Right lobe of liver (tissue), 6 donors: ENCODE measurements around the gene DLEC1. TPM values are rescaled to one million over a fixed set of nuclear protein-coding genes. Genes with fewer than 3 reads are reported as not detected.

Source experiments
- ATAC-seq, 4 donors: fragments of 200-7000 bp; cut with Tn5 transposase; one replicate each; pipeline ENCODE4 v1.9.1; 2020; ENCODE audit warnings: mild to moderate bottlenecking in 4 of 4, moderate library complexity in 4 of 4
- DNase-seq, 3 donors: peaks; one replicate each; pipeline ENCODE4 v3.0.0-alpha.2; 2020
- H3K27ac ChIP-seq, 3 donors: fragments of 200-600 bp; one replicate each; pipeline ENCODE4 v1.8.0; 2022
- H3K27me3 ChIP-seq, 2 donors: fragments of 200-600 bp; one replicate each; pipeline ENCODE4 v1.8.0; 2022
- H3K36me3 ChIP-seq, 4 donors: fragments of 200-600 bp; sonication (generic) in 1 of 4; one replicate each; pipeline versions ENCODE4 v1.5.1 to v1.8.0; 2017 to 2022; ENCODE audit warnings: control low read depth in 1 of 4
- H3K4me1 ChIP-seq, 4 donors: fragments of 200-600 bp; sonication (generic) in 1 of 4; one replicate each; pipeline versions ENCODE4 v1.5.1 to v1.8.0; 2017 to 2022; ENCODE audit warnings: control low read depth in 1 of 4
- H3K4me3 ChIP-seq, 3 donors: fragments of 200-600 bp; one replicate each; pipeline ENCODE4 v1.8.0; 2022
- H3K9me3 ChIP-seq, 4 donors: fragments of 200-600 bp; sonication (generic) in 1 of 4; one replicate each; pipeline versions ENCODE4 v1.5.1 to v1.8.0; 2017 to 2022; ENCODE audit warnings: control low read depth in 1 of 4
- POLR2A ChIP-seq: fragments of 450-650 bp; IDR thresholded peaks from one replicate; pipeline ENCODE4 v1.6.1; 2017; ENCODE audit warnings: antibody characterized with exemption, mild to moderate bottlenecking
- WGBS: methylation state at CpG from one replicate; pipeline ENCODE4 v1.1.6; 2018; ENCODE audit warnings: low coverage, low lambda C conversion rate; ENCODE audit not compliant: insufficient coverage; ENCODE audit errors: missing lambda C conversion rate; 5-methylcytosine and 5-hydroxymethylcytosine counted together
- intact Hi-C, 2 donors: fragments of 100-400 bp; cut with DNase I; formaldehyde crosslinking; loops; one replicate each; pipeline versions ENCODE4 v1.11.2 to v1.14.1; 2022
- total RNA-seq, 6 experiments: library from RNA; depleted of rRNA in 2 of 6; stranded (reverse); fragments of >200 nt in 2 of 6; fragmentation: NEBNext Ultra II Directional in 3 of 6; extraction: Animal tissue kit (Norgen Biotek cat#: 25700) in 3 of 6; gene quantifications; one replicate each; pipeline versions ENCODE4 v1.1.0 to v1.2.4, GENCODE V29; 2016 to 2023
- TF ChIP-seq, protein P1 (sequence below), 4 donors: fragments of 200-600 bp in 3 of 4; fragments of 450-650 bp in 1 of 4; IDR thresholded peaks; one replicate each; pipeline versions ENCODE4 v1.5.1 to v1.8.0; 2016 to 2022; ENCODE audit warnings: antibody characterized with exemption in 4 of 4, mild to moderate bottlenecking in 2 of 4
- donor health status: DM: no; HTN: yes; CAD: no.
- donor health status: DM: no; HTN: no; CAD: no.
- donor health status: DM: no; HTN: no; CAD: no.
- donor health status: DM: no; HTN: yes; CAD: no.
- donor health status: DM: no; HTN: yes; CAD: no.

DLEC1 gene
- total RNA-seq, 6 experiments from 2014 or later, result 0.04 to 0.18 (median 0.15) TPM; not detected in 2

DNA sequence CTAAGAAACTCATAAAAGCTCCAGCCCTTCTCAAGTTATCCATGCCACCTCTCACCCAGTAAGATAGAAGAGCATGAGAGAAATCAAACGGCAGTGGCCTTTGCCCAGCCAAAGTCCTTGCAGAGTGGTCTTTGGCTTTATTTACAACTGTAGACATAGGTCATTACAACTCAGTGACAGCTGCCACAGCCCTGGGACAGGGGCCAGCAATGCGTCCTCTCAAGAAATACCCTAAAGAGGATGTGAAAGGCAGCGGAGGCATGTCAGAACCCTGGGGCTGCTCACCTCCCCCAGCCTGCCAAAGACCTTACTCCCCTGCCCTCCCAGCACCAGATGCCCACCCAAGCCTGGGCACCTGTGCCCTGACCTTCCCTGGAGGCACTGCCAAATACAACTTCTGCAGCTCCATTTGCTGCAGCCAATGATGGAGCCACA, 91.6 kb downstream of the DLEC1 start:
- TF ChIP-seq POLR2A, result no peak
- TF ChIP-seq, protein P1, sequence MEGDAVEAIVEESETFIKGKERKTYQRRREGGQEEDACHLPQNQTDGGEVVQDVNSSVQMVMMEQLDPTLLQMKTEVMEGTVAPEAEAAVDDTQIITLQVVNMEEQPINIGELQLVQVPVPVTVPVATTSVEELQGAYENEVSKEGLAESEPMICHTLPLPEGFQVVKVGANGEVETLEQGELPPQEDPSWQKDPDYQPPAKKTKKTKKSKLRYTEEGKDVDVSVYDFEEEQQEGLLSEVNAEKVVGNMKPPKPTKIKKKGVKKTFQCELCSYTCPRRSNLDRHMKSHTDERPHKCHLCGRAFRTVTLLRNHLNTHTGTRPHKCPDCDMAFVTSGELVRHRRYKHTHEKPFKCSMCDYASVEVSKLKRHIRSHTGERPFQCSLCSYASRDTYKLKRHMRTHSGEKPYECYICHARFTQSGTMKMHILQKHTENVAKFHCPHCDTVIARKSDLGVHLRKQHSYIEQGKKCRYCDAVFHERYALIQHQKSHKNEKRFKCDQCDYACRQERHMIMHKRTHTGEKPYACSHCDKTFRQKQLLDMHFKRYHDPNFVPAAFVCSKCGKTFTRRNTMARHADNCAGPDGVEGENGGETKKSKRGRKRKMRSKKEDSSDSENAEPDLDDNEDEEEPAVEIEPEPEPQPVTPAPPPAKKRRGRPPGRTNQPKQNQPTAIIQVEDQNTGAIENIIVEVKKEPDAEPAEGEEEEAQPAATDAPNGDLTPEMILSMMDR (IDR thresholded peaks at IDR 0.05), result no peak
- peaks cover 0 to 83% (median 37%) of the 10 kb centered on the region in 4 donors for H3K36me3 ChIP-seq
- peaks cover 0 to 87% (median 42%) of the 10 kb centered on the region in 4 donors for H3K4me1 ChIP-seq
- peak; percentile 46 to 66 (median 54) for ATAC-seq
- no peaks in the 10 kb centered on the region for H3K27me3 ChIP-seq
- peak; percentile 71 to 94 (median 89) for DNase-seq
- intact Hi-C loops, result no loop called here
- WGBS, result 31% methylated on average over 3 of the region's 3 CpGs
- H3K9me3 ChIP-seq, result no peaks in the 10 kb centered on the region
- peak overlapping the region; percentile 18 to 90 (median 76) for H3K27ac ChIP-seq
- H3K4me3 ChIP-seq, result peak overlapping the region in 1 of 3 donors; percentile 12

DNA sequence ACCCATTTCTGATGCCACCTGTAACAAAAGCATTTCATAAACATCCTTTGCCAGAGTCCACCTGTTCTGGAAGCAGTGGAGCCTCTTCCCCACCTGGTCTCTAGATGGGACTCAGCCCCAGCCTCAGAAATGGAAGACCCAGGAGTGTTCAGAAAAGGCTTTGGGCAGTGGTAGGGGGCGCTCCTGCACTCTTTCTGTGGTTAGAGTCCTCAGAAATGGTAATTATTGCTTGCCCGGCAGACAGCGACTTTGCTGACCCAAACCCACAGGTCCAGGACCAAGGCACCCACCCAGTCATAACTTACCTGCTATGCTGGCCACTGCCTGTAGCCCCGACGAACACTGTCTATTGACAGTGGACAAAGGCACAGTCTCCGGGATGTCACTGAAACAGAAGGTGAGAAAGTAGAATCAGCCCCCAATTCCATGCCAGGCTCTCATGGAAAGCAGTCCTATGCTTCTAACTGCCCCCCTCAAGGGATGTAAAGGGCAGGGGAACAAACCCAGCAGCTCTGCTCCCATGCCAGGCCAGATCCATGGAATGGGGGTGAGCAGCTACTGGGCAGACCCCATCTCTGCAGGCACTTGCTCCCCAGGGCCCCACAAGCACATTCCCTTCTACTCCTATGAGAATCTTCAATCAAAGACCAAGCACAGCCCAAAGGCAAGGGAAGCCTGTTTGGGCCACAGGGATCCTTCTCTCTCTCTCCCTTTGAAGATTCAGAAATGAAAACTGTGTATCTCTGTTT, 92.8 kb downstream of the DLEC1 start:
- intact Hi-C loops, result no loop called here
- no peak overlapping the region for H3K4me3 ChIP-seq
- H3K4me1 ChIP-seq, result peaks cover 0 to 84% (median 41%) of the 10 kb centered on the region in 4 donors
- DNase-seq (peak; percentile 35 to 56 (median 50)), ATAC-seq (no peak)
- H3K36me3 ChIP-seq, result peaks cover 0 to 72% (median 34%) of the 10 kb centered on the region in 4 donors
- peak overlapping the region; percentile 35 to 90 (median 76) for H3K27ac ChIP-seq
- WGBS, result 47% methylated on average over 3 of the region's 6 CpGs
- H3K27me3 ChIP-seq, result no peaks in the 10 kb centered on the region
- TF ChIP-seq, protein P1 (IDR thresholded peaks at IDR 0.05), result peak; percentile 13 to 44 (median 22)
- TF ChIP-seq POLR2A, result no peak
- no peaks in the 10 kb centered on the region for H3K9me3 ChIP-seq

DNA sequence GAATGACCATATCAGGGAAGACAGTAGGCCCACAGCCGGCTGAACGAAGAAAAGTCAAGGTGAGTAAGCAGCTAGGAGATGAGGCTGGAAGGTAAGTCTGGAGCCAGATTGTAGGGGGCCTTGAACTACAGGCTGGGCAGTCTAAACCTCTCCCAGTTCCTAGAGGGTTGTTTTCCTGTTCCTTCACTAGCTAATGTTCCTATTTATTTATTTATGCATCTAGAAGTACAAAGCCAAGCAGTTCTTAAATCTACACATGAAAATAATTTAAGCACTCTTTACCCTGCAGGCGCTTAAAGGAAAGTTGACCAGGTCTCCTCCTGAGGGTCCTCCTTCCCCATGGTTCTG, 94.2 kb downstream of the DLEC1 start:
- Histone ChIP-seq H3K9me3 (no peaks in the 10 kb centered on the region), H3K27ac (peak overlapping the region; percentile 49 to 90 (median 76)), H3K36me3 (peaks cover 0 to 58% (median 25%) of the 10 kb centered on the region in 4 donors), H3K4me1 (peaks cover 0 to 83% (median 34%) of the 10 kb centered on the region in 4 donors), H3K4me3 (peak overlapping the region in 2 of 3 donors; percentile 35 to 44), H3K27me3 (no peaks in the 10 kb centered on the region)
- ATAC-seq (no peak), DNase-seq (no peak)
- intact Hi-C loops, result no loop called here
- WGBS, result 22% methylated on average over 3 of the region's 3 CpGs
- TF ChIP-seq, protein P1 (IDR thresholded peaks at IDR 0.05), result no peak
- no peak for TF ChIP-seq POLR2A

DNA sequence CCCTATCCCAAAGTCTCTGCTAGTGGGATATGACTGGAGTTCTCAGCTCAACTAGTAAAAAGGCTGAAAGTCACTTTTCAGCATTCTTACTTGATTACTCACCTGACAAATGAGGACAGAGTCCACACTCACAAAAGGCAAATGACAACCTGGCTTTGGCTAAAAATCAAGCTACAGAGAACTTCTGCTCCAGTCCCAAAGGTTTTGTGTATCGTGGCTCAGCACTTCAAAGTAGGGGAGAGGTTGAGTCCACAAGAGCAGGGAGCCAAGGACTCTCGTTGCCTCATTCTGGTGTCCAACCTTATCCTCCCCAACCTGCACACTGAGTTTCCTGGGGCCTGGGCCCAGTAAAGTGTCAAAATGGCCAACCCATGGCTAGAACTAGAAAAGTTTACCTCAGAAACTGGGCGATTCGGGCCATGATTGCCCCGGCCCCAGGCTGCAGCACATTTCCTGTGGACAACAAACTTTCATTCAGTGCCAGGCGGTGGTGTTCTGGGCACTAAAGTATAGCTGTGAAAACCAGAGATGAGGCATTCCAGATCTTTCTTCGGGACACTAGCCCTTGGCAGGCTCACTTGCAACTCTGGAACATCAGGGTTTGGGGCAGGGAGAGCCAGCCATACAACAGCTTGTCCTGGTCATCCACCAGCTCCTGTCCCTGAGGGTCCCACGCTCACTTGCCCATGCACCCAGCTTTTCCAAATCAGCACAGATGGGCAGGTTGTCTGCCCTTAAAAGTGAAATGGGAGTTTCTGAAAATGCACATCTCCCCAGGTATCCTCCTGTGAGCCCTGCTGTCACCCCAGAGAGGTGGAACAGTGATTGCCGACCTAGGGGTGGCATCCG, 94.8 kb downstream of the DLEC1 start:
- Histone ChIP-seq H3K4me1 (peaks cover 0 to 78% (median 31%) of the 10 kb centered on the region in 4 donors), H3K36me3 (peaks cover 0 to 52% (median 22%) of the 10 kb centered on the region in 4 donors), H3K27ac (peak overlapping the region; percentile 49 to 90 (median 76)), H3K4me3 (peak overlapping the region in 2 of 3 donors; percentile 98 to 99), H3K27me3 (no peaks in the 10 kb centered on the region), H3K9me3 (no peaks in the 10 kb centered on the region)
- intact Hi-C loops, result no loop called here
- TF ChIP-seq POLR2A, result peak; percentile 68
- TF ChIP-seq, protein P1 (IDR thresholded peaks at IDR 0.05), result no peak
- ATAC-seq (peak; percentile 41 to 64 (median 50)), DNase-seq (peak; percentile 67 to 93 (median 85))
- 29% methylated on average over 9 of the region's 10 CpGs for WGBS
